ENCODE results near the gene MCEMP1.
A peak's percentile ranks its signal among the peaks of the same experiment; 100 is the strongest.

The MCEMP1 gene

DNA sequence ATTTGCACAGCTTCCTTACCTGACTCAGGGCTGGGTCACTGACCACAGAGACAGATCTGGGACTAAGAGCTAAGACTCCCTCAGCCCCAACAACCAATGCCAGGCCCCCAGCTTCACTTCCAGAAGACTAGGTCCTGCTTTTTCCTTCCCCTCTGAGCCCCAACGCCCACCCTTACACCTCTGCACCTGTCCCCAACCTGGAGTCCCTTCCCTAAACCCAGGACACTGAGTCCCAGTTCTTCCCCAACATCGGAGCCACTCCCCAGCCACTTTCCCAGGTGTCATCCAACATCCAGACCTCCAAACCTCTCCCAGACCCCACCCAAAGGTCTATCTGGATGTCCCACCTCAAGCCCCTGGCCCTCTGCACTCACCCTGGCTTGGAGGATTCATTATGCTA, 22.1 kb downstream of the MCEMP1 start:
- DNase-seq = no peak

DNA sequence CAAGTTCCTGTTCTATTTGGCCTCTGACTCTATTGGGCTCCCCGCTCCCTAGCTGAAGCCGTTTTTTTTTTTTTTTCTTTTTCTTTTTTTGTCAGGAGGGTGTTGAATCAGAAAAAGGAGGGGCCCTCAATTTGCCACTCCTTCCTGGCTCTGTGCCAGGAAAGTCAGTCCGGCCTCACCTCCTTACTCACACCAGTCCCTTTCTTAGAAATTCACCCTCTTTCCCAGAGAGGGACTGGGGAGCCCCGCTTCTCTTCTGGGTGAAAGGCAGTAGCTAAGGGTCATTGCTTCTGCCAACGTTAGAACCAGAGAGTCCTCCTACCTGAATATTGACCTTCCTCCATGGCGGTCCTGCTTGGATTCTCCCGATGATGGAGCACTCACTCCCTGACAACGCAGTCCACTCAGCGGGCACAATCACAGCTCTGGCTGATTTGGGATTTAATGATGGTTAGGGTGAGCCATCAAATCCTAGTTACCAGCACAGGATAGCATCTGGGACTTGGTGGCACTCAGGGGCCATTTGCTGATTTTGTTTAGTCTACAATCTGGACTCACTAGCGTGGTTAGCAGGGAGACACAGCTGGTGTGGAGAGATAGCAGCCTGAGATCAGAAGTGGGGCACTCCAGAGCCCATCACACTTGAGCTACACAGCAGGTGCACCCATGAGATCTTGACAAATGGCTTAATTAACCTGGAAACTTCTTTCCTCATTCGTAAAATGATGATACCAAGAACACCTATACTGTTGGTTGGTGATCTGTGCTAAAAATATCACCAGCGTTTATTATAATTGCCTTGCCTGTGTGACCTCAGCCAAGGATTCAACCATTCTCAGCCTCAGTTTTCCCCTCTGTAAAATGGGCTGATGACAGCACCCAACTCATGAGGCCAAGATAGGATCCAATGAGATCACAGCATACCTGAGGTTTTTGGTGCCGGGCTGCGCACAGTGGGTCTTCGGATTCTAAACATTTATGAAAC, 22.8 kb downstream of the MCEMP1 start:
- no peak for DNase-seq

DNA sequence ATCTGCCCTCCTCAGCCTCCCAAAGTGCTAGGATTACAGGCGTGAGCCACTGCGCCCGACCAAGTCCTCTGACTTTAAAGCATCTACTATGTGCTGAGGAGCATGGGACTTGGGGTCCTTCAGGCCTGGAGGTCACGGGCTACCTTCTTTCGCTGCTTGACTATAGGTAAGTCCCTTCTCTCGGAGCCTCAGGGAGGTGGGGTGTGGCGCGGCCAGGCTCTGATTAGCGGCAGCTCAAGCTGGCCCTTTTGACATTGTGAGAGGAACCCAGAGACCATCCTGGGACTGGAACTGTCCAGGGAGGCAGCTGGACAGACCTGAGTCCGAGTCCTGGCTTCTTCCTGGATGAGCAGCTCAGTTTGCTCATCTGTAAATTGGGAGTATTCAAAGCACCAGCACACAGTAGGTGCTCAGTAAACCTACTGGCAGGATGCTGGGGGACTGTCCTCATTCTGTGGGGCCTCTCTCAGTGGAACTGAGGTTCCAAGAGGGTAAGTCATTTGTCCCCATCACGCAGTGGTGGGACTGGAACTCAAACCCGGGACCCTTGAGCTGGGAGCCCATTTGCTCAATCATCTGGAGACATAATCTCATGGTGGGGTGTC, 24.3 kb downstream of the MCEMP1 start:
- no peak for DNase-seq

DNA sequence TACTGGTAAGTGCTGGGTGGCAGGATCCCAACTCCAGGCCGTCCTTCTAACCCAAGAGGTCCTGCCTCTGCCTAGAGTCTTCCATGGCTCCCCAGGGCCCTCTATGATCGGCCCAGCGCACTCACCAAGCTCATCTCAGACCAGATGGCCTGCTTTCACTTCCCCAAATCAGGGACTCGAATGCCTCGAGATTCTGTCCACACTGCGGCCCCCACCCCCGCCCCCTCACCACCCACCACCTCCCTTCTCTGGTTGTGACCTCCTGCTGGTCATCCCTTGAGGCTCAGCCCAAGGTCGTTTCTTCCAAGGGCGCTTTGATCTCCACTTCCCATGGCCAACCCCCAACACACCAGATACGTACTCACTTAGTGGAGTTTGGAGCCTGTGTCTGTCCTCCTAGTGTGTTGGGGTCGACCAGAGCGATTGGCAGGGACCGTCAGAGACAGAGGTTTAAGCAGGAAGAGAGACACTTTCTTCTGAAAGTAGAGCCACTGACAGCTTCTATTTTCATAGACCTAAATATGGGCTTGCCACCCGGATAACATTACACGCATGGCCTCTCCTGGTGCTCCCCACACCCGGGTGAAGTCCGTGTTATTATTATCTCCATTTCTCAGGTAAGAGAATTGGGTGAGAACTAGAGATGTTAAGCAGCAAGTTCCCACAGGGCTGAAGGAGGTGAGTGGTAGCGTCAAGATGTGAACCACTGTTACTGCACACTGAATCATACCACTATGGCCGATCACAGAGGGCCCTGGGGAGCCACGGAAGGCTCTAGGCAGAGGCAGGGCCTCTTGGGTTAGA, 25.0 kb downstream of the MCEMP1 start, which contains the start of gene FCER2:
TSS of gene FCER2 (minus strand) at position 478 of the 804 bp plus-strand sequence. CDS start 2,371 bp downstream, outside the sequence.
- no peak for DNase-seq

DNA sequence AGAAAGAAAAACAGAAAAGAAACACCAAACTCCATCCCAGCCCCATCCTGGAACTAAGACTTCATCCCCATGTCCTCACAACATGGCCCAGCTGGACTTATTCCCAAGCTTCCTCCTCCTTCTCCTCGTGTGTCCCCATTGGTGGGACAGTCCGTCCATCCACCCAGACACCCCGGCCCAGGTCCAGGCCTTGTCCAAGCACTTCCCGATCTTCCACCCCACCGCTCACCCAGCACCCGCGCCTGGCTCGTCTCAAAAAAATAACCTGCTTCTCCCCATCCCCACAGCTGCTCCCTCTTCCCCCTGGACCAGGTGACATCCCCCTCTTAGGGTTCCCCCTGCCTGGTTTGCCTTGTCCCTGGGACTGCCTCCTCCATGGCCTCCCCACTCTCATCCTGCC, 26.4 kb downstream of the MCEMP1 start:
- DNase-seq = no peak

DNA sequence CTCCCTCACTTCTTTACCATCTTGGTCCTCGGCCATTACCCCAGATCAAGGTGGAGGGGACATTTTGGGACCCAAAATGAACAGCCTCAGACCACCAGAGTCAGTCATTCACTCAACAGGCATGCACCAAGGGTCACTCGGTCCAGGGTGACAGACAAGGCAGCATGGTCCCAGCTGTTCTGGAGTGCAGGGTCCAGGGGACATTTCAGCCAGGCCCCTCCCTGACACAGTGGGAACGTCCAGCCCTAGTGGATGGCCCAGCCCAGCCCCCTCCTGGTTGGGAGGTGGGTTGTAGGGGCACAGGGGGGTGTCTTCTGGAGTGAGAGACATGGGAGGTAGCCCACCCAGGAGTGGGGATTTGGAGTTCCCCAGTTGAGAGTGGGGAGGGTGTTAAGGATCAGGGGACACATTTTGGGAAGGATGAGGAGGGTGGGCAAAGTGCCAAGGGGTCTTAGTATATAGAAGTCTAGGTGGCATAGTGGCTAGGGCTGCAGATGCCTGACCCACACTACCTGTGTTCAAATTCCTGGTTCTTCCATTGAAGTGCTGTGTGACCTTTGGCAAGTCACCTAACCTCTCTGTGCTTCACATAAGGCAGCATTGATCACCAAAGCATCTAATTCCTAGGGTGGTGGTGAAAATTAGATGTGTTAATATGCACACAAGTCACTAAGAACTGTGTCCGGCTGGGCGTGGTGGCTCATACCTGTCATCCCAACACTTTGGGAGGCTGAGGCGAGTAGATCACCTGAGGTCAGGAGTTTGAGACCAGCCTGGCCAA, 27.6 kb downstream of the MCEMP1 start:
- DNase-seq = no peak

DNA sequence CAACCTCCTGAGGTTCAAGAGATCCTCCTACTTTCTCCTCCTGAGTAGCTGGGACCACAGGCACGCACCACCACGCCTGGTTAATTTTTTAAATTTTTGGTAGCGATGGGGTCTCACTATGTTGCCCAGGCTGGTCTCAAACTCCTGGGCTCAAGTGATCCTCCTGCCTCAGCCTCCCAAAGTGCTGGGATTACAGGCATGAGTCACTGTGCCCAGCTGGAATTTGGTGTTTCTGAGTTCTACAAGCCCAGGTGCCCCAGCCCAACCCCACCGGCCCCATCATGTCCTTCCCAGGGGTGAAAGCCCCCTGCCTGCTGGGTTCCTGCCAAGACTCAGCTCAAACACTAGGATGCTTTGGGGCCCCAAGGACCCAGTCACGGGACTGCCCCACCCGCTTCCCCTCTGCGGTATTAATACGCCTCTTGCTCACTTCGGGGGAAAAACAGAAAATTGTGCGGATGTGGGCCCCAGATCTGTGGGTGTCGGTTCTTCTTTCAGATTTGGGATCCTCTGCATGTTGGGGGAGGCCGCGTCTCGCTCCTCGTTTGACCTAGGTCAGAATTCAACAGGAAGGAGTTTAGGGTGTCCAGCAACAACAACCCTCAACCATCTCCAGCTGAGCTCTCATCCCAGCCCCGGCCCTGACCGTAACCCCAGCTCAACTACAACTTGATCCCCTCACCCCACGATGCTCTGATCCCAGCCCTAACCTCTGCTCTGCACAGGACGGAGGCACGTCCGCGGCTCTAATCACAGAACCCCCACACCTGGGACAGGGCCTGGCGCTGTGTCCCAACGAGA, 28.7 kb downstream of the MCEMP1 start:
- DNase-seq = peak; percentile 76

DNA sequence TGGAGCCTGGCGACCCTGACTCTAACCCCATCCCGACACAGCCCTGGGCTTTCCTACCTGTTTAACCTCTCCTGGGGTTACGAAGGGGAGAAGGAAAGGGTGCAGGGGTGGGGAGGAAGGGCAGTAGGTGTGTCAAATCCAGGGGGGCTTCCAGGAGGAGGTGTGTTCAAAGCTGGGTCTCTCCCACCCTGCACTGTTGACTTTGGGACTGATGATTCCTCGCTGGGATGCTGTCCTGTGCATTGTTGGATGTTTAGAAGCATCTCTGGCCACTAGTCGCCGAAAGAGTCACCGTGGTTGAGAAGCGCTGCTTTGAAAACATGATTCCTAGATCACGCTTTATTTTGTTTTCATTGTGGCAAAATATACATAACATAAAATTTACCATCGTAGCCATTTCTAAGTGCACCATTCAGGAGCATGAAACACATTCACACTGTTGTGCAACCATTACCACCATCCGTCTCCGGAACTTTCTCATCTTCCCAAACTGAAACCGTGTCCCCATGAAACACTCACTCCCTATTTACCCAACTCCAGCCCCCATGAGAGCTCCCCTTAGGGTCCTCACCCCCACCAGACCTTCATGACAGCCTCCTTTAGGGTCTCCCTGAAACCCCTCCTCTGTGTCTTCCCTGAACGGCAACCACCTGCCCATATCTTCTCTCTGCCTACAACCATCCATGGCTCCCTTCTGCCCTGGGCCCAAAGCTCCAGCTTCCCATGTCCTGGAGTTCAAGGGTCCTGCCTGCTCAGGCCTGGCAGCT, 29.5 kb downstream of the MCEMP1 start:
- no peak for DNase-seq

DNA sequence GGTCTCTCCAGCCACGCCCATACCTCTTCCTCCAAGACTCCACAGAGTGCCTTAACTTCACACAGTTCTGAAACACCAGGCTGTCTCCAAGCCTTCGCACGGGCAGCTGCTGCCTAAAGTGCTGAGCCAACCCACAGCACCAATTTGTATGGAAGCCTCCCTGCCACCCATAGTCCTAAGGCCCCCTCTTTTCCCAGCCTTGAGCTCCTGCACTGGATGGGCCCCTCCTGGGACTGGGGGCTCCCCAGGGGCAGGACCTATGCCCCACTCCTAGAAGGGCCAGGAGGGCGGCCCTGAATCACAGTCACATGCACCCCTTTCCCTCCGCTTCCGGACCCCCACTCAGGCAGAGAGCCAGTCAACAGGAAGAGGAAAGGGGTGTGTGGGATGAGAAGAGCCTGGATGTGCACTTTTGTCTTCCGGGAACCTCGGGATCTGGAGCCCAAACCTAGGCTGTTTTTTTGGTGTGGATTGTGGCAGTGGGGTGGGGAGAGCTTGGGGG, 30.1 kb downstream of the MCEMP1 start:
- DNase-seq = no peak

DNA sequence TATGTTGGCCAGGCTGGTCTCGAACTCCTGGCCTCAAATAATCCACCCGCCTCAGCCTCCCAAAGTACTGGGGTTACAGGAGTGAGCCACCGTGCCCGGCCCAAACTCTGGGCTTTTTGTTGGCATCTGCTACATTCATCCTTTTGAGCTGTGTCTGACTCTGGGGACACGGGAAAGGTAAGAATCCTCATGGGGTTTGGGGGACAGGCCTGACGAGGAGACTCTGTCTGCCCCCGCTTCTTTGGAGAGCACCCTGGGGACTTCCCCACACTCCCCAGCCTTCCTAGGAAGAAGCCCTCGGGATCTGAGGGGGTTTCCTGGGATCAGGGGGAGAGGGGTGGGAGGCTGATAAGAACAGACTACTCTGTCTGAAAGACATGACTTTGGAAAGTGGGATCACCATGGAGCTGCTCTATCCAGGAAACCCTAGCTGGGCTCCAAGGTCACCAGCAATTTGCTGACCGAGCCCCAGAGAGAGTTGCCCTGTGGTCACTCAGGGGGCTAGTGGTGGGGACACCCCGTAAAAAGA, 33.1 kb downstream of the MCEMP1 start:
- DNase-seq = no peak

DNA sequence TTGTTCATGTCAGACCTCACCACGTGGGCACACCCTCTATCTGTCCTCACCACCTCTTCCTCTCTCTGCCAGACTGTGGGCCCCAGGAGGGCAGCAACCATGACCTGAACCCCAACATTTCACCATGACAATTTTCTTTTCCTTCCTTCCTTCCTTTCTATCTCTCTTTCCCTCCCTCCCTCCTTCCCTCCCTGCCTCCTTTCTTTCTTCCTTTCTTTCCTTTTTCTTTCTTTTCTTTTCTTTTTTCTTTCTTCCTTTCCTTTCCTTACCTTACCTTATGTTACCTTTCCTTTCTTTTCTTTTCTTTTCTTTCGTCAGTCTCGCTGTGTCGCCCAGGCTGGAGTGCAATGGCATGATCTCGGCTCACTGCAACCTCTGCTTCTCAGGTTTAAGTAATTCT, 33.7 kb downstream of the MCEMP1 start:
- DNase-seq = no peak

DNA sequence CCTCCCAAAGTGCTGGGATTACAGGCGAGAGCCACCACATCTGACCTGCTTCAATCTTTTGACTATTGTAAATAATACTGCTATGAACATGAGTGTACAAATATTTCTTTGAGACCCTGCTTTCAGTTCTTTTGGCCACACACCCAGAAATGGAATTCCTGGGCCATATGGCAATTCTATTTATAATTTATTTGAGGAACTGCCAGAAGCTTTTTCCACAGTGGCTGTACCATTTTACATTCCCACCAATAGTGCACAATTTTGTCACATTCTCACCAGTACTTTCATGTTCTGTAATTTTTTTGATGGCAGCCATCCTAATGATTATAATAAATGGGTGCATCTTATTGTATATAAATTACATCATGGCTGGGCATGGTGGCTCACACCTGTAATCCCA, 38.8 kb downstream of the MCEMP1 start:
- DNase-seq = no peak

DNA sequence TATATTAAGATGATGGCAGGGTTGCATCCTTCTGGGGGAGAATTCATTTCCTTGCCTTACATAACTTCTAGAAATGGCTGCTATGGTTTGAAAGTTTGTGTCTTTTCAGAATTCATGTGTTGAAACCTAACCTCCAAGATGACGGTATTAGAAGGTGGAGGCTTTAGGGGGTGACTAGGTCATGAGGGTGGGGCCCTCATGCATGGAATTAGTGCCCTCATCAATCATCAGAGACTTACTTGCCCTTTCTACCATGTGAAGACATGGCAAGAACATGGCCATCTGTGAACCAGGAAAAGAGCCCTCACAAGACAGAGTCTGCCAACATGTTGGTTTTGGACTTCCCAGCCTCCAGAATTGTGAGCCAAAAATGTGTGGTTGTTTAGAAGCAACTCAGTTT, 39.9 kb downstream of the MCEMP1 start:
- no peak for DNase-seq

DNA sequence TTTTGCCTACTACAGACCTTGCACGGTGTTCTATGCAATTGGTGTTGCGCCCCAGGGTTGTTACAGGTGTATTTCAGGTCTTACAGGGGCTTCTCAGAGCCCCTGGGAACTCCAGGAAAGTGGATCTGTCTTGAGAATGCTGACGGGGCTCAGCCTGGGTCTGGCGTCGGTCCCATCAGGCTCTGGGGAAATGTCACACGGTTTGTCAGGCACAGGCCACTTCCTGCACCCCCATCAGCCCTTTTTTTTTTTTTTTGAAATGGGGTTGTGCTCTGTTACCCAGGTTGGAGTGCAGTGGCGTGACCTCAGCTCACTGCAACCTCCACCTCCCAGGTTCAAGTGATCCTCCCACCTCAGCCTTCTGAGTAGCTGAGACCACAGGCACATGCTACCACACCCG, 41.8 kb downstream of the MCEMP1 start:
- DNase-seq = no peak

DNA sequence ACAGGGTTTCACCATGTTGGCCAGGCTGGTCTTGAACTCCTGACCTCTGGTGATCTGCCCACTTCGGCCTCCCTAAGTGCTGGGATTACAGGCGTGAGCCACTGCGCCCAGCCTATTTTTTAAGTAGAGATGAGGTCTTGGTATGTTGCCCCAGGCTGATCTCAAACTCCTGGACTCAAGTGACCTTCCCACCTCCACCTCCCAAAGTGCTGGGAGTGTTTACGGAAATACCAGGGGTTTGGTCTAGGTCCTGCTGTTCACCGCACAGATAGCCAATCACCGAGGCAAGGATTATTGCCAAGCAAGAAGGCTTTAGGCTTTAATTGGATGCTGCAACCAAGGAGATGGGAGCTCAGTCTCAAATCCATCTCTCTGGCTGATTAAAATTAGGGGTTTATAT, 43.5 kb downstream of the MCEMP1 start:
- DNase-seq = no peak

DNA sequence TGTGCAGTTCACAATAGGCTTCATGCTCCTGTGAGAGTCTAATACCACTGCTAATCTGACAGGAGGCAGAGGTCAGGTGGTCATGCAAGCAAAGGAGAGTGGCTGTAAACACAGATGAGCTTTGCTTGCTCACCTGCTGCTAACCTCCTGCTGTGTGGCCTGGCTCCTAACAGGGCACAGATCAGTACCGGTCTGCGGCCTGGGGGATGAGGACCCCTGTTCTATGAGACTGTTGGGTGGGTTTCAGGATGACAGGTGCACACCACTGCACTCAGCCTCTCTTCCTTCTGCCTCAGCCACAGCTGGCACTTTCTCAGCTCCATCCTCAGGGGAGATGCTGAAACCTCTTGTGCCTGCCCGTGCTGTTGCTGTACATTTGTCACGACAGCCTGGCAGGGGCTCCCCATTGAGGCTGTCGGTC, 45.4 kb downstream of the MCEMP1 start:
- DNase-seq = no peak

DNA sequence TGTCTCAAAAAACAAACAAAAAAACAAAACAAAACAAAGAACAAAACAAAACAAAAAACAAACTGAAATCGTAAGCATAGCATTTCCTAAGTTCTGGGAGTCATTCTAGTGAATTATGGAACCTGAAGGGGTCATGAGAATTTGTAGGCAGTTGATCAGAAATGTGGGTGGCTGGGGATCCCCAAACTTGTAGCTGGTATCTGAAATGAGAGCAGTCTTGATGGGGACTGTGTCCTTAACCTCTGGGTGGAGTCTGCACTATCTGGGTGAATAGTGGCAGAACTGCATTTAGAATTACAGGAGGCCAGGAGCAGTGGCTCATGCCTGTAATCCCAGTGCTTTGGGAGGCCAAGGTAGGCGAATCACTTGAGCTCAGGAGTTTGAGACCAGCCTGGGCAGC, 48.9 kb downstream of the MCEMP1 start:
- no peak for DNase-seq

DNA sequence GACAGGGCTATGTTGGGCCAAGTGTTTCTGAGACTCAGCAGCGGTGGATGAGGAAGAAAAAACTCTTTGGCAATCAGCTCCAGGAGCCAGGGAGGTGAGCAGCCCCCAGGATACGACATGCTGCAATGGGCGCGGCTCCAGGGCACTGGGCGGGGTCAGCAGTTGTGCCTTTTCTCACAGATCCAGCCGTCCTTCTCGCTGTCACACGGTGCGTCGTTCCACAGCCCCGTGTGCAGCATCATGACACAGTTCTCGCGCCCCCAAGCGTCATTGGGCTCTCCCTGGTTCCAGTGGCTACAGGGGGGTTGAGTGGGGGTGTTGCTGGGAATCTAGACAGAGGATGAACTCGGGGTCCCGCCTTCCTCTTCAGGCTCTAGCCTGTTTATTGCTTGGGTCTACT, 52.3 kb downstream of the MCEMP1 start:
- no peak for DNase-seq
